Cerebellar nuclear complex (tissue), 1 donor: ENCODE measurements around the gene DPP7.
"Not testable (repeated sequence)": the region's sequence is repeated elsewhere in the genome, so short reads cannot be mapped to it uniquely, and the experiment has no call there.

ENCODE experiments used
- DNase-seq, 2 experiments: peaks; one replicate each; lab custom pipeline; 2025; lab: John Stamatoyannopoulos, UW

The DPP7 gene

DNA sequence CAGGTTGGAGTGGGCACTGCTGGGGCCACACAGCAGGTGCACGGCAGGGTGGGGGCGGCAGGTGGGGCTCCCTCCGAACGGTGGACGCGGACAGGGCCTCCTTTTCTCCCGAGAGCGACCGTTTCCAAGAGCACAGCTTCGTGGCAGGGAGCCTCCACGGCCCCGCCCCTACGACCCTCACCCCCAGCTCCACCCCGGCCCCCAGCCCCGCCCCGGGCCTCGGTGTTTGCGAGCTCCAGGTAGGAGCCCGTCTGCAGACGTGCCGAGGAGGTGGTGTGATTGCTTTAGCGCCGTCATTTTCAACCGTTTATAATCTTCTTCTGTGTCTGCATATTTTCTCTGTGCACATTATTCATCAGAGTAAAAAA lies 33.2 kb upstream of the DPP7 start:
- DNase-seq = no peak

DNA sequence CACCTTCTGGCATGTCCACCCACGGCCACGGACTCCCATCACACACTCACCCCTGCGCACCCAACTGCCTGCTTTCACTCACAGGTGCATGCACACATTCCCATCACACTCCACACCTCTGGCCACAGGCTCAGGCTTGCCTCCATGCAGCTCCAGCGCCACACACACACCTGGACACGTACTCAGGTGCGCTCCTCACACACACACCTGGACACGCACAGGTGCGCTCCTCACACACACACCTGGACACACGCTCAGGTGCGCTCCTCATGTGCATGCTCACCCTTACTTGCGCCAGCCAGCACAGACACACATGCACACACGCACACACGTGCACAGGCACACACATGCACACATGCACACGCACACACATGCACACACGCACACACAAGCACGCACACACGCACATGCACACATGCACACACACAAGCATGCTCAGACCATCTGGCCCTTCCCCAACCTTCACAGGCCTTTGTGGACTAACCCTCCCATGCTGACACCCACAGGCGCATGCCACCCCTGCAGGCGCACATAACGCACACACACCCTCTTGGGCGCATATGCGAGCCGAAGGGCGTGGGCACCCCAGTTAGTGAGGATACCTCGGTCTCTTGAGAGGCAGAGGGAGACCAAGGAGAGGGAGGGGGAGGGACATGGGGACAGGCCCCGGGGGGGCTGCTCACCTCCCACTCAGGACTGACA lies 32.7 kb upstream of the DPP7 start:
- no peak for DNase-seq

DNA sequence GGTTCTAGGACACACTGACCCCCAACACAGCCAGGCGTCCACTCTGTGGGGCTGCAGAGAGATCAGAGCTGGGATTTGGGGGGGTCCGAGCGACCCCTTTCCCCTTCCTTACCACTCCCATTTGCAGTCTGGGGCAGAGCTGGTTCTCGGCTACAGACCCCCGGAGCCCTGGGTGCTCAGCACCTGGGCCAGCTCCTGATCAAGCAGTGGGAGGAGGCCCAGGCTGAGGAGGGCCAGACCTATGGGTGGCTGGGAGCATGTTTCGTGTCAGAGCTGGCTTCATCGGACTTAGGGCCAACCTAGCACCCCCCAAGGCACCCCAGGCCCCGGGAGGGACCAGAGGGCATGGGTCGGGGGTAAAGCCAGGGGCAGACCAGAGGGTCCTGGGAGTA lies 32.0 kb upstream of the DPP7 start:
- DNase-seq = no peak

DNA sequence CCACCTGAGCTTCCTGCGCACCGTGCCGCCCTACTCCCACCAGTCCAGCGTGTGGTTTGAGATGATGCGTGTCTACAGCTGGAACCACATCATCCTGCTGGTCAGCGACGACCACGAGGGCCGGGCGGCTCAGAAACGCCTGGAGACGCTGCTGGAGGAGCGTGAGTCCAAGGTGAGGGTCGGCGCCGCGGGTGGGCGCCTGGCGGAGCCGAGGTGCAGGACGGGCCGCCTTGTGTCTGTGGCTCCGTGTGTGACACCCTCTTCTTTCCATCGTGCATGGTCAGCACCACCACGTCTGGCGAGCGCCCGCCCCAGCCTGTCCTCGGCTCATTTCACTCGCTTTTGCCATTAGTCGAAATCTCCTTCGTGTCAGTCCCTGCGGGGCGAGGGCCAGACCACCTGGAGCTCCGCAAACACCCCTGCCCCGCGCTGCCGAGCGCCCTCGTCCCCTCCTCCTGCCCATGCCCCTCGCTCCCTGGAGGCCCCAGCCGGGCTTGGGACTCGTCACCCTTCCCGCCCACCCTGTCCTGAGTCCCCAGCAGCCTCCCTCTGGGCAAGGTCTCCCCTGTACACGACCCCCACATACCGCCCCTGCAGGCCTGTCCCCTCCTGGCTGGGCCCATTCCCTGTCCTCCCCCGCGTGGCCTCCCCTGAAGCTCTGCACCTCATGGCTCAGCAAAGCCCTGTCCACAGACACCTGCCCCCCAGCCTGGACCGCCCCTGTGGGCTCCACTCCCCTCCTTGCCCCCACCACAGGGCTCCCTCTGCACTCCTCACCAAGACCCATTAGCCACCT lies 31.4 kb upstream of the DPP7 start:
- DNase-seq = no peak

DNA sequence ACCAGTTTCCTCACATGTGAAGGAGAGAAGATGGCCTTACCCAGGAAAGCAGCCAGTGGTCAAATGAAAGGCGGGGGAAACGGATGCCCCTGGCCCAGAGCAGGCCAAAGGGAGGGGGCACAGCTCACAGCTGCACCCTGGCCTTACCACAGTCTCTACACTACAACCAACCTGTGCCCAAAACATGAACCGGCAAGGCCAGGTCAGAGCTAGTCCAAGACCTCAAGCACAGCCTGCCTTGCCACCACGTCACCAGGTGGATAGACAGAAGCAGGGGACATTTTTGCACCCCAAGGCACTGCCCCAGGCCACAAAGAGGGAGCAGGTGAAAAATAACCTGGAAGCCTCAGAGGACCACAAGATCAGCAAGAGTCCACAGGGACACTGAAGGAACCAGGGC lies 28.9 kb upstream of the DPP7 start:
- no peak for DNase-seq

DNA sequence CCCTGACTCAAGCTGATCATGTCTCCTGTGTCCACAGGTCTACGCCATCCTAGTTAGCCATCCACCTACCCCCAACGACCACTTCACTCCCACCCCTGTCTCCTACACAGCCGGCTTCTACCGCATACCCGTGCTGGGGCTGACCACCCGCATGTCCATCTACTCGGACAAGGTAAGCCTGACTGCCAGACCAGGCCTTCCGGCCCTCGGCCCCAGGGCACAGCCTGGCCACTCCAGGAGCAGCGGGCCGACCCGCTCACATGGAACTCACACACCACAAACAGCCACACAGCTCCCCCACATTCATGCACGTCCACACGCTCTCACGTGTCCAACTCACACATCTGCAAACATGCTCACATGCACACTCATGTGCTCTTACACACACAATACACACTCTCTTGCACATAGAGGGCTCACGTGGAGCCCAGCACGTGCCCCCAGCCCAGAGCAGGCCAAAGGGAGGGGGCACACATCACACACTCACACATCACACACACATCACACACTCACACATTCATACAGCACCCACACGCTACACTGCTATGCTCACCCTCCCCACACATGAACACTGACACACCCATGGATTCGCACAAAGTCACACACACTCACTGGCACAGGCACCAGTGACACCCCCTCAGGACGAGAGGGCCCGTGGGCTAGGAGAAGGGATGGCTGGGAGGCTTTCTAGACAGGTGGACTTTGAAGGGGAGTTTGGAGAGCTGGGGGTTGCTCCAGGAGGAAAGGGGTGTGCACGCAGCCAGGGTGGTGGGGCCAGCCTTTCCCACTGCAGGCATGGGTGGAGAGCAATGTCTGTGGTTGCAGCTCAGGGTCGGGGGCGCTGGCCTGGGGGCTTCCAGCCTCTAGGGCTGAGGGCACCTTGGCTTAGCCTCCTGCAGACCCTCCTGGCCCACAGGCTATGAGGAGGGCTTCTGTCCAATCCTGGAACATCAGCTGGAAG lies 27.7 kb upstream of the DPP7 start:
- no peak for DNase-seq

DNA sequence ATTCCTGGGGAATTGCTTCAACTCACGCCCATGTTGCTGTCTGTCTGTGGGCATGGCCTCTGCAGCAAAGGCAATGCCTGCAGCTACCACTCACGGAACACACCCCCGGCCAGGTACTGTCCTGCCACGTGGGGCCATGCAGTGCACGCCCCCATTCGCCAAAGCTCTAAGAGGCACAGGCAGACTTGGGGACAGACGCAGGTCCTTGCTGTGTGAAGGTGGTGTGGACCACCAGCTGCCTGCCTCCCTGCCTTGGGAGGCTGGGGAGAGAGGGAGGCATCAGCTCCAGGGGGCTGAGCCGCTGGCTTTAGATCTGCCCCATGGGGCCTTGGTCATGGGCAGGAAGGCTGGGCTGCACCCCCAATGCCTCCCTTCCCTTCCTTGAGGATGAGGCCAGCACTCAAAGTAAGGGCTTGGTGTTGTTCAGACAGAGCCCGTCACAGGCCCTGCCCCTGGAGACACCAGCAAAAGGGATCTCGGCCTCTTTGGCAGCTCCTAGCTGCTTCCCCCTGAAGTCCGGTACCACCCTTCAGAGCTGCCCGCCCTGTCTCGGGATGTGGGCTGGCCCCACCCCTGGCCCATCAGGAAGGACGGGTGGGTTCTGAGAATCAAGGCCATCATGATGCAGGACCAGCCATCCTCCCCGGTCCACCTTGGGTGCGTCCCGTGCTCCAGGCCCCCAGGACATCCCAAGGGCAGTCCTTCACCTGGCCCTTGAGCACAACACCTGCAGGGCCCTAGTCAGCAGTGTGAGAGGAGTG lies 26.7 kb upstream of the DPP7 start:
- no peak for DNase-seq

DNA sequence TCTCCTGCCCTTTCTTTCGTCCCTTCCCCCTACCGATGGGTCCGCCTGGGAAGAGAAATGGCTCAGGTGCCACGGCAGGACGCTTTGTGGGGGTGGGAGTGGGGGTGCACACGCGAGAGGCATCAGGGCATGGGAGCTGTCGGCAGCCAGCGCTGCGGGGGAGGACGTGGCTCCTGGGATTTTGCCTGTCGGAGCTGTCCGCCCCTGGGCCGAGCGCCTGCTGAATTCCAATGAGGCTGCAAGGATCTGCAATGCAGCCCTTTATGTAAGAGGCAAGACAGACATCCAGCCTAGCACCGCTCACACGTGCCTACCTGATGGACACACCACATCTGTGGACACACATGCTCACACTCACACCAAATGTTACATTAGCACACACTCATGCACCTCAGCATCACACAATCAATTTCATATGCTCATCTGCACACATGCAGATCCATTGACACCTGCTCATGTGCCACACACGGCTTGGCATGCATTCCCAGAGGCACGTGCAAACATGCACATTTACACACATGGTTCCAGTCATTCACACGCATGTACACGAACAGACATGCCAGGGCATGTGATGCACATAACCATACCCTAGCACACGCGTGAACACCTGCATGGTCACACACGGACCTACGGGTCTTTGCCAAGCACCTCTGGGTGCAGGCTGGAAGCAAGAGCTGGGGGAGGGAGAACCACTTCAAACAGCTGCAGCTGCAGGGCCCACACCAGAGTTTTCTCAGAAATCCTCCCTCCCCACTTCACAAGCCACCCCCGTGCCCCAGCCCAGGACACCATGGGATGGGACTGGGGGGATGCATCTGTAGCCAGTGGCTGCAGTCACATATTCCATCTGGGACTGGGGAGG lies 25.8 kb upstream of the DPP7 start:
- DNase-seq = no peak

DNA sequence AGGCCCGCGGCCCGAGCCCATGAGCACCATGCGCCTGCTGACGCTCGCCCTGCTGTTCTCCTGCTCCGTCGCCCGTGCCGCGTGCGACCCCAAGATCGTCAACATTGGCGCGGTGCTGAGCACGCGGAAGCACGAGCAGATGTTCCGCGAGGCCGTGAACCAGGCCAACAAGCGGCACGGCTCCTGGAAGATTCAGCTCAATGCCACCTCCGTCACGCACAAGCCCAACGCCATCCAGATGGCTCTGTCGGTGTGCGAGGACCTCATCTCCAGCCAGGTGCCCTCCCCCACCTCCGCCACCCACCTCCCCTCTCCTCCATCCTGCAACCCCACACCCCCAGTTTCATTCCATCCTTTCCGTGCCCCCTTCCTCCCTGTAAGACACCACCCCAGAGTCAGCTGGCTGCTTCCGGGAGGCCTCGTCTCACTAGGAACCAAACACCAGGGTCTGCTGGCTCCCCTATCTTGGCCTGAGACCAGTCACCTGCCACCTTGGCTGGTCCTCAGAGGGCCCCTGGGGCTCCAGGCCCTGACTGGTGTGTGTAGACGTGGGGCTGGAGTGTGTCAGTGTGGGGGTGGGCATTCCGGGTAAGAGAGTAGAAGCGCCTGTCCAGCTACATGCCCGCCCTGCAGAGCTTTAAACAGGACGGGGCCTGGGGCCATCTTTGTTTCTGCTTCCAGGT lies 25.1 kb upstream of the DPP7 start:
- no peak for DNase-seq

DNA sequence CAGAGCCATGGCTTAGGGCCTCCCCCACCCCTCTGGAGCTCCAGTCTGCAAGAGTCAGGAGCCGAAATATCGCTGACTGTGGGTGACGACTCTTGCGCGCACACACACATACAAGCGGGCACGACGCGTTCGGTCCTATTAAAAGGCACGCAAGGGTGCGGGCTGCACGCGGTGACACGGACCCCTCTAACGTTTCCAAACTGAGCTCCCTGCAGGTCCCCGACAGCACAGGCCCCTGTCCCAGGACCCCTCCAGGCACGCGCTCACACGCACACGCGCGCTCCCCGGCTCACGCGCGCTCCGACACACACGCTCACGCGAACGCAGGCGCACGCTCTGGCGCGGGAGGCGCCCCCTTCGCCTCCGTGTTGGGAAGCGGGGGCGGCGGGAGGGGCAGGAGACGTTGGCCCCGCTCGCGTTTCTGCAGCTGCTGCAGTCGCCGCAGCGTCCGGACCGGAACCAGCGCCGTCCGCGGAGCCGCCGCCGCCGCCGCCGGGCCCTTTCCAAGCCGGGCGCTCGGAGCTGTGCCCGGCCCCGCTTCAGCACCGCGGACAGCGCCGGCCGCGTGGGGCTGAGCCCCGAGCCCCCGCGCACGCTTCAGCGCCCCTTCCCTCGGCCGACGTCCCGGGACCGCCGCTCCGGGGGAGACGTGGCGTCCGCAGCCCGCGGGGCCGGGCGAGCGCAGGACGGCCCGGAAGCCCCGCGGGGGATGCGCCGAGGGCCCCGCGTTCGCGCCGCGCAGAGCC lies 24.4 kb upstream of the DPP7 start, which contains the start of gene GRIN1:
Gene GRIN1, plus strand, starts transcription at position 433 of the 746 bp plus-strand sequence. CDS start 333 bp downstream, outside the sequence.
- peak in 1 of 2 experiments; percentile 4 for DNase-seq

DNA sequence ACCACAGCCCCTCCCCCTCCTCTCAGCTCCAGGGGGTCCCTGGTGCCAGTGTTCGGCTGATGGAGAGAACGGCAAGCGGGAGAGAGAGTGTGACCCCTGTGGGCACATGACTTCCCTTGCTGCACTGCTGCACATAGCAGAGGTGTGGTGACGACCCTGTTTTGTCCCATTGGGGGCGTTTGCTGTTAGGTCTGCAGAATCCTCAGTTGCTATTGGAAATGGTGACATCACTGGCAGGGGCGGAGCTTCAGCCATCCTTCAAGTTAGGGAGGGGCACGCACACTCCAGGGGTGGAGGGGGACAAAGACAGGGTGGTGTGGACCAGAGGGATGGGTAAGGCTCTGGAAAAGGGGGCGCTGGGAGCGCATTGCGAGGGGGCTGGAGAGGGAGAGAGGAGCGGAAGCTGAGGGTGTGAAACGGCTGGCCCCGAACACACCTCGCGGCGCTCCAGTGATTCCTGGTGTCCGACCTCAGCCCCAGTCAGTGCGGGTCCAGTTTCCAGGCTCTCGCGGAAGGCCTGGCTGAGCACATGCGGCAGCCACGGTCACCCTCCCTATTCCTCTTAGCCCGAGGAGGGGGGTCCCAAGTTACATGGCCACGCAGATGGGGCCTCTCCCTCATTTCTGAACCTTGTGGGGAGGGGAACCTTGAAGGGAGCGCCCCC lies 23.7 kb upstream of the DPP7 start:
- peak in 1 of 2 experiments; percentile 63 for DNase-seq

DNA sequence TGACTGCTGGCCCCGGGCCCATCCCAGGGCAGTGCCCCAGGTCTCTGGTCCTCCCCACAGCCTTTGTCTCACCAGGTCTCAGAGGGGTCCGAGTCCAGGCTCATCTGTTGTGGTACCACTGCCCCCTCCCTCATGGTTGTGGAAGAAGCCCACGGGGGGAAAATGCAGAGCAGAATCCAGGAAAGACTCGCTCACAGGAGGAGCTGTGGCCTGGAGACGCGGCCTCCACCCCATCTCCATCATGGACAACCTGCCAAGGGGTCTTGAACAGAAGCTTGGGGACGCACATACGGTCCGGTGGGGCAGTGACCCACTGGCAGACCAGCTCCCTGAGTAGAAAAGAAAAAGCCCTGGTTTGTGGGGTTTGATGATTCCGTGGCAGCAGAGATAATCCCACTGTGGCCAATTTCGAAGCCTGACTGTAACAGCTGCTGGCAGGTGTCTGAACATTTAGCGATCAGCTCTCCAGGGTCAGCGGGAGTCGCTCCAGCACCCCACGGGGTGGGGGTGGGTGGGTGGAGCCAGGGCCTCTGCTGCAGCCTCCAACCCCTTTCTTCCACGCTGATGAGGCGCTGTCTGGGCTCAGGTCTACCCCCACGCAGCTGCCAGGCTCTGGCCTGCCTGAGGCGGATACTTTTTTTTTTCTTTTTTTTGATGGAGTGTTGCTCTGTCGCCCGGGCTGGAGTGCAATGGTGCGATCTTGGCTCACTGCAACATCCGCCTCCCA lies 22.5 kb upstream of the DPP7 start:
- DNase-seq = no peak

DNA sequence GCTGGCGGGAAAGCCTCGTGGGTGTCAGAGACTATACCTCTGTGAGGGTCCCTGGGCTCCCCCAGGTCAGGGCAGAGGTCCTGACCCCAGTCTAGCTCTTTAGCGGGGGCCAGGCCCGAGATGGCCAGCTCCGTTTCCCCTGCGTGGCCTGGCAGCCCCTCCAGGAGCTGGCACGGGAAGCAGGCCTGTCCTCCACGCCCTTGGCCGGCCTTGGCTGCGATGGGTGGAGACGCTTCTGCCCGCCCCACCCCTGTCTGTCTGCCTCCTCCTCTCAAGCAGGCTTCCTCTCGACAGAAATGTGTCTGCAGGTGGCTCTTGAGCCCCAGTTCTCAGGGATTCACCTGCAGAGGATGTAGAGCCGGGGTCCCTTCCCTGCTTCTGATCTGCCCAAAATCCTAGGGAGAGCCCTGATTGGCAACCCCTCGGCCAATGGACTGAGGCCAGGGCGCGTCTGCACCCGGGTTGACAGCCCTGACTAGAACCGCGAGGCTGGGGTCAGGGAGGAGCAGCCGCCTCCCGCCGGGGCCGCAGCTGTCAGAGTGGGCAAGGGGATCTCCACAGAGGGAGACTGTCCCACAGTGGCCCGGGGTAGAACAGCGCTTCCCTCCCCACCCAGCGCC lies 21.8 kb upstream of the DPP7 start:
- no peak for DNase-seq

DNA sequence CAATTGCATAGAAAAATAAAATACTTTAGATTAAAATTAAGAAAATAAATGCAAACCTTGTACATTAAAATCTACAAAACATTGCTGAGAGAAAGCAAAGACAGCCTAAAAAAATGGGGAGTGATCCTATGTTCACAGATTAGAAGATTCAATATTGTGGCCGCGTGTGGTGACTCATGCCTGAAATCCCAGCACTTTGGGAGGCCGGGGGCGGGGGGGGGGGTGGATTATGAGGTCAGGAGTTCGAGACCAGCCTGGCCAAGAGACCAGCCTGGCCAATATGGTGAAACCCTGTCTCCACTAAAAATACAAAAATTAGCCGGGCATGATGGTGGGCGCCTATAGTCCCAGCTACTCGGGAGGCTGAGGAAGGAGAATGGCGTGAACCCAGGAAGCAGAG lies 20.6 kb upstream of the DPP7 start:
- DNase-seq = not testable (repeated sequence)

DNA sequence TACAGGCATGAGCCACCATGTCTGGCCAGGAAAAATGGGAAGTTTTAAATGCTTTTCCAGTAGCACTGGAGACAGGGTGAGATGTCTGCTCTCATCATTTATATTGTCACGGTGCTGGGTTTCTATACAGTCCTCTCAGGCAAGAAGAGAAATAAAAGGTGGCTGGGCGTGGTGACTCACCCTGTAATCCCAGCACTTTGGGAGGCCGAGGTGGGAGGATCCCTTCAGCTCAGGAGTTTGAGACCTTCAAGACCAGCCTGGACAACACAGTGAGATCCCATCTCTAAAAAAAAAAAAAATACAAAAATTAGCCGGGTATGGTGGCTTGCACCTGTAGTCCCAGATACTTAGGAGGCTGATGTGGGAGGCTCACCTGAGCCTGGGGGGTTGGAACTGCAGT lies 19.7 kb upstream of the DPP7 start:
- no peak for DNase-seq

DNA sequence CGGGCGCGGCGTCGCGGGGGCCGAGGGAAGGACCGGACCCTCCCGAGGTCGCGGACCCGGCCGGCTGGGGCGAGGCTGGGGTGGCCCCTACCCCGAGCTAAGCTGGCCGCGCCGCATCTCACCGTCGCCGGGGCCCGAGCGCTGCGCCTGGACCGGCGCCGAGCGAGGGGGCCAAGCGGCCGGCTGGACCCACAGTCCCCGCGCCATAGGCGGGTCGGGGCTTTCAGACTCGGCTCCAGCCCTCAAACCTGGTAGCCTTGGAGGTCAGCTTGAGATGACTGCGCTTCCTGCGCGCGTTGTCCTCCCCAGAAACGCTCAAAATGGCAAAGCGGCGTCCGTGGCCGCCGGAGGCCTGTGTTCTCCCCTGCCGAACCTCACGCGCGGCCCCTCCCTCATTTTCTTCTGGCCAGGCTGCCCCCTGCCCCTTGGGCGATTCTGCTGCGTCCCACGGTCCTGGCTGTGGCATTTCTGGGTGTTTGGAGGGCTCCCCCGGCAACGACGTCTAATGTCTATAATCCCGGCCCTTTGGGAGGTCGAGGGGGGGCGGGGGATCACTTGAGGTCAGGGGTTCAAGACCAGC lies 15.7 kb upstream of the DPP7 start:
- no peak for DNase-seq
